Neutrophil (primary cell): ENCODE data around the gene LIPE.
A peak's percentile ranks its signal among the peaks of the same experiment; 100 is the strongest.
"Not testable (repeated sequence)": the region's sequence is repeated elsewhere in the genome, so short reads cannot be mapped to it uniquely, and the experiment has no call there.

Experiments used
- H3K27ac ChIP-seq: fragments of 200-600 bp; sonication (generic); 2 replicates; pipeline ENCODE4 v1.5.1; 2016; ENCODE audit warnings: mild to moderate bottlenecking, moderate library complexity
- H3K27me3 ChIP-seq: fragments of 200-600 bp; sonication (generic); 2 replicates; pipeline ENCODE4 v1.6.0; 2016; ENCODE audit warnings: mild to moderate bottlenecking
- H3K36me3 ChIP-seq: fragments of 200-600 bp; sonication (generic); 2 replicates; pipeline ENCODE4 v1.5.1; 2017
- H3K4me1 ChIP-seq, 2 experiments: fragments of 200-600 bp in 1 of 2; sonication (generic) in 1 of 2; 1 replicate in 1 of 2; 2 replicates in 1 of 2; pipeline versions ENCODE4 v1.5.1 to v1.6.1; 2013 to 2016; ENCODE audit warnings: low read depth in 1 of 2, low read length in 1 of 2, mild to moderate bottlenecking in 1 of 2, moderate library complexity in 1 of 2; ENCODE audit not compliant: control insufficient read depth in 1 of 2, insufficient read depth in 1 of 2
- H3K4me3 ChIP-seq, 2 experiments: fragments of 200-600 bp in 1 of 2; sonication (generic) in 1 of 2; 1 replicate in 1 of 2; 2 replicates in 1 of 2; pipeline ENCODE4 v1.5.1; 2013 to 2016; ENCODE audit warnings: low read depth in 1 of 2, low read length in 1 of 2, mild to moderate bottlenecking in 1 of 2, moderate library complexity in 1 of 2
- H3K9me3 ChIP-seq: fragments of 200-600 bp; sonication (generic); 2 replicates; pipeline ENCODE4 v1.5.1; 2016
- CTCF ChIP-seq: fragments of 200-600 bp; sonication (generic); IDR thresholded peaks from 2 replicates; pipeline ENCODE4 v1.5.1; 2016; ENCODE audit warnings: antibody characterized with exemption

Gene LIPE

DNA sequence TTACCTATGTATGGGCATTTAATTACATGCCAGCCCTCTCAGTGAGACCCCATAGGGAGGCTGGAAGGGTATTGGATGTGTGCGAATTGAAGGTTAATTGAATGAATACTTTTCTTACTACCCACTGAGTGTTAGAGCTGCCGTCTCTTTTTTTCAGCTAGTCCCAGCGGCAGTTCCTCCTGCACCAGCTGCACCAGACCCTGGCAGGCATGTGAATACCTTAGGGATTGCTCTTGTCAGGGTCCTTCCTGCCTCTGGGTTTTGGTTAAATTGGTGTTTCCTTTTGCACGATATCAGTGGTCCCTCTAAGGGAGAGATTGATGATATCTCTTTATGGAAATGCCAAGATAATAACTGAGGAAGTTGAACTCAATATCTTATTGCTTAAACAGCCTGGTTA is 25.4 kb upstream of the LIPE start:
- Histone ChIP-seq H3K4me1 (peaks cover 76 to 77% of the 10 kb centered on the region in 2 experiments), H3K4me3 (peak overlapping the region; percentile 36 to 39), H3K27me3 (no peaks in the 10 kb centered on the region), H3K36me3 (no peaks in the 10 kb centered on the region), H3K27ac (peak overlapping the region; percentile 75), H3K9me3 (no peaks in the 10 kb centered on the region)
- TF ChIP-seq CTCF = no peak

DNA sequence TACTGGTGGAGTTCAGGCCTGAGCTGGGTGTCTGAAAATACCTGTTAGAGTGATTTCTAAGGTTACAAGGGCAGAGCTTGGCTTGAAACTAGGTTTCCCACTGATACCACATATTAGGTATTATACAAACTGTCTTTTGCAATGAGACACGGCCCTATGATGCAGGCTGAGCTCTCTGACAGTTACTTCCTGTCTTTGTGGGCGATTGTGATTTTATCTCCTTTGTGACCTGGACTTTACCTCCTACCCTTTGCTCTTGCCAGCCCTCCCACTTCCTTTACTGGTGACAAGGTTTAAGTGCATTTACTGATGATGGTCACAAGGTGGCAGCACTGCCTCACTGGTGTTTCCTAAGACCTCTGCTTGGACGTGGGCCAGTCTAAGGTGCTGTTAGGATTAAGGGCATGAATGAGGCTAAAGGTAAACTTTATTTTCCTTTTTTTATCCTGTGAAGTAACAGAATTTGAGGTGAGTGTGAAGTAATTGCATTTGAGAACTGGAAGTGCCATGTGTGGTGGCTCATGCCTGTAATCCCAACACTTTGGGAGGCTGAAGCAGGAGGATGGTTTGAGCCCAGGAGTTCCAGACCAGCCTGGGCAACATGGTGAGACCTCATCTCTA is 23.2 kb upstream of the LIPE start:
- Histone ChIP-seq H3K9me3 (no peaks in the 10 kb centered on the region), H3K27ac (peak overlapping the region; percentile 75), H3K27me3 (no peaks in the 10 kb centered on the region), H3K36me3 (no peaks in the 10 kb centered on the region), H3K4me1 (peaks cover 55 to 72% of the 10 kb centered on the region in 2 experiments), H3K4me3 (no peak overlapping the region)
- TF ChIP-seq CTCF = peak; percentile 93

DNA sequence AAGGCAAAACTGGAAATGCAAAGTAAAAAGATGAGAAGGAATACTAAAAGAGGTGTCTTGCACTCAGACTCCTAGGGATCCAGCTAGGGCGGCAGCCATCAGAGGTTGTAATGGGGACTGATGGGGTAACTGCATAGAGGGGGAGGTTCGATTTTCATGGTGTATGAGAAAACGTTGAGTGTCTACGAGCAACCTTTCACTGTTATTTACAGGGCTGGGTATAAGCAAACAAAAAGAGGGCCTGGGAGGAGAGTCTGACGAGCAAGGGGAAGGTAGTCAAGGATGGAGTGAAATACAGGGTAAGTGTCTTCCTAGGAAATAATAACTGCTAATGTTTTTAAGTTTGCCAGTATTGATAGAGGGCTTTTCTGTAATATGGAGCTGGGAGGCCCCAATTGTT is 21.1 kb upstream of the LIPE start:
- H3K27ac ChIP-seq, H3K27me3 ChIP-seq, H3K9me3 ChIP-seq, H3K36me3 ChIP-seq, H3K4me3 ChIP-seq: not testable (repeated sequence)
- peaks cover 34 to 52% of the 10 kb centered on the region in 2 experiments for H3K4me1 ChIP-seq

GRCh38 chr19:42445948-42446347 is 18.8 kb upstream of the LIPE start:
- no peak for TF ChIP-seq CTCF
- H3K9me3 ChIP-seq = no peaks in the 10 kb centered on the region
- H3K4me3 ChIP-seq = no peak overlapping the region

DNA sequence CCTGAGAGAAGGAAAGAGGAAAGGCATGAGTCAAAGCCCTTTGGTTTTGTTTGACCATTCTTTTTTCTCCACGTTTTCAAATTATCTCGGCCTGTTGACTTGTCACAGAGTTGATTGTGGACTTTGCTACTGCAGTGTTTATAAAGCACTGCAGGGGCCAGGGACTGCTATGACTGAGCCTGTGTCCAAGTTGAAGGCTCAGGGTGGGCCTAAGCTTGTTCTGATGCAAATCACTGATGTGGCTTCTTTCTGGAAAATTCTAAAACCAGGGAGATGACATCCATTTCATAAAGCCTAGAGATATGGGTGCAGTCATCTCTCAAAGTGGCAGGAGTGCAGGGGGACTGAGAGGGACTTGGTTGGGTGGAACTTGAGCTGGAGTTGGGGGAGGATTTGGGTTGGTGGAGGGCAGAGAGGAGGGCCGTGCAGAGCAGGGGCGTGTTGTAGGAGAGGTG is 16.8 kb upstream of the LIPE start:
- Histone ChIP-seq H3K27ac (no peak overlapping the region), H3K9me3 (no peaks in the 10 kb centered on the region), H3K4me1 (peaks cover 30 to 43% of the 10 kb centered on the region in 2 experiments), H3K27me3 (no peaks in the 10 kb centered on the region), H3K4me3 (no peak overlapping the region), H3K36me3 (no peaks in the 10 kb centered on the region)
- TF ChIP-seq CTCF = no peak

More at GRCh38 chr19:42445948-42446347, 18.8 kb upstream of the LIPE start:
- Histone ChIP-seq H3K27me3 (no peaks in the 10 kb centered on the region), H3K36me3 (no peaks in the 10 kb centered on the region), H3K27ac (no peak overlapping the region), H3K4me1 (peaks cover 33 to 52% of the 10 kb centered on the region in 2 experiments)

DNA sequence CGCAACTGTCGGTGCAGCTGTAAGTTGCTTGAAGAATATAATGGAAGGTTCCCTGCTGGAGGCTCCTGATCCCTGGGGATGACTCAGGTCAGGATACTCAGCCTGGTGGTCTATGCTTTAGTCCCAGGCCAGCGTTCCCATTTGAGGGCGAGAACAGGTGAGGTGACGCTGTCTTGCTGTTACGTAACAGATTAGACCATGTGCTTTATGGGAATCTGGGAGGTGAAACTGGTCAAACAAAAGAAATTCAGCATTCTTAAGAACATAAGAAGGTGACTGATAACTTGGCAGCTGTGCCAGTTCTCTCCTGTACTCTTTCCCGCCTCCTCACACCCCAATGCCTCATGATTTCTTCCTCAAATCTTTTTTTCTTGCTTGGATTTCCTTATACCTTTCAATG is 15.6 kb upstream of the LIPE start, which contains the start of gene CXCL17:
CXCL17 (minus strand) TSS at position 114 of the 400 bp plus-strand sequence. CDS start 114 bp downstream, outside the sequence.
- TF ChIP-seq CTCF = no peak
- peak within 1 kb of the TSS; percentile 66 for H3K27ac ChIP-seq
- no peaks in the 10 kb centered on the region for H3K27me3 ChIP-seq
- peaks cover 30 to 46% of the 10 kb centered on the region in 2 experiments for H3K4me1 ChIP-seq
- no peaks in the 10 kb centered on the region for H3K9me3 ChIP-seq
- peak within 1 kb of the TSS in 1 of 2 experiments; percentile 24 for H3K4me3 ChIP-seq
- no peaks in the 10 kb centered on the region for H3K36me3 ChIP-seq
